GM10847 (cell line): ENCODE data around the gene IGHMBP2.

Experiments
- POLR2A ChIP-seq: IDR thresholded peaks from 2 replicates; pipeline ENCODE4 v1.6.1; 2011; ENCODE audit not compliant: insufficient read length; ENCODE audit errors: extremely low read depth

IGHMBP2 gene

GRCh38 chr11:68910965-68911364 lies 7.3 kb downstream of the IGHMBP2 start:
- no peak for TF ChIP-seq POLR2A

GRCh38 chr11:68911731-68912130 lies 8.0 kb downstream of the IGHMBP2 start:
- no peak for TF ChIP-seq POLR2A

- no peak for TF ChIP-seq POLR2A
Measured at GRCh38 chr11:68912254-68912653, 8.6 kb downstream of the IGHMBP2 start.

- TF ChIP-seq POLR2A = no peak
Measured at GRCh38 chr11:68913188-68913587, 9.5 kb downstream of the IGHMBP2 start.

- no peak for TF ChIP-seq POLR2A
Measured at GRCh38 chr11:68914761-68915160, 11.1 kb downstream of the IGHMBP2 start.

- no peak for TF ChIP-seq POLR2A
Measured at GRCh38 chr11:68916439-68916838, 12.7 kb downstream of the IGHMBP2 start.

- TF ChIP-seq POLR2A = no peak
Measured at GRCh38 chr11:68923614-68924013, 19.9 kb downstream of the IGHMBP2 start.

- TF ChIP-seq POLR2A = no peak
Measured at GRCh38 chr11:68924073-68924925, 20.6 kb downstream of the IGHMBP2 start.

- TF ChIP-seq POLR2A = no peak
Measured at GRCh38 chr11:68925611-68926010, 21.9 kb downstream of the IGHMBP2 start.

- no peak for TF ChIP-seq POLR2A
Measured at GRCh38 chr11:68927280-68928135, 23.8 kb downstream of the IGHMBP2 start.

- TF ChIP-seq POLR2A = no peak
Measured at GRCh38 chr11:68928136-68928880, 24.6 kb downstream of the IGHMBP2 start.

- no peak for TF ChIP-seq POLR2A
Measured at GRCh38 chr11:68929135-68929534, 25.4 kb downstream of the IGHMBP2 start.

- no peak for TF ChIP-seq POLR2A
Measured at GRCh38 chr11:68929706-68930570, 26.2 kb downstream of the IGHMBP2 start.
